ENCODE data around the gene COQ10B.

COQ10B gene

GRCh38 chr2:197499594-197500502 lies 46.5 kb downstream of the COQ10B start, which contains the start of the genes HSPD1 and HSPE1:
Gene HSPD1, minus strand, starts transcription at chr2:197499840. Its CDS starts 992 bp downstream, at chr2:197498848.
Gene HSPE1, plus strand, starts transcription at chr2:197500379. Its CDS starts 58 bp downstream, at chr2:197500437.
- H3K4me3 ChIP-seq (ENCODE audit: low read depth, low read length), result peak within 1 kb of the TSS; percentile 95

- H3K4me3 ChIP-seq (ENCODE audit: low read depth, low read length), result peak overlapping the region; percentile 95
Observed at GRCh38 chr2:197500503-197501131, 47.3 kb downstream of the COQ10B start.

GRCh38 chr2:197502201-197502600 lies 48.8 kb downstream of the COQ10B start:
- no peak overlapping the region for H3K4me3 ChIP-seq (ENCODE audit: low read depth, low read length)

- no peak overlapping the region for H3K4me3 ChIP-seq (ENCODE audit: low read depth, low read length)
Observed at GRCh38 chr2:197502685-197503084, 49.3 kb downstream of the COQ10B start.

- no peak overlapping the region for H3K4me3 ChIP-seq (ENCODE audit: low read depth, low read length)
Observed at GRCh38 chr2:197504000-197504399, 50.6 kb downstream of the COQ10B start.

- no peak overlapping the region for H3K4me3 ChIP-seq (ENCODE audit: low read depth, low read length)
Observed at GRCh38 chr2:197504512-197504911, 51.2 kb downstream of the COQ10B start.

GRCh38 chr2:197506658-197507057 lies 53.3 kb downstream of the COQ10B start:
- no peak overlapping the region for H3K4me3 ChIP-seq (ENCODE audit: low read depth, low read length)

GRCh38 chr2:197513915-197514314 lies 60.6 kb downstream of the COQ10B start:
- H3K4me3 ChIP-seq (ENCODE audit: low read depth, low read length), result no peak overlapping the region

- H3K4me3 ChIP-seq (ENCODE audit: low read depth, low read length), result no peak overlapping the region
Observed at GRCh38 chr2:197514754-197515153, 61.4 kb downstream of the COQ10B start.

- peak overlapping the region; percentile 93 for H3K4me3 ChIP-seq (ENCODE audit: low read depth, low read length)
Observed at GRCh38 chr2:197515315-197515738, 62.0 kb downstream of the COQ10B start.

- H3K4me3 ChIP-seq (ENCODE audit: low read depth, low read length), result peak within 1 kb of the TSS; percentile 93
Observed at GRCh38 chr2:197515739-197516392, 62.5 kb downstream of the COQ10B start, which contains the start of gene MOB4. Gene MOB4, plus strand, starts transcription at chr2:197516066. Its CDS starts 21 bp downstream, at chr2:197516087.

- H3K4me3 ChIP-seq (ENCODE audit: low read depth, low read length), result peak overlapping the region; percentile 93
Observed at GRCh38 chr2:197516393-197516761, 63.0 kb downstream of the COQ10B start.

- H3K4me3 ChIP-seq (ENCODE audit: low read depth, low read length), result peak overlapping the region; percentile 93
Observed at GRCh38 chr2:197517150-197517549, 63.8 kb downstream of the COQ10B start.
